ENCODE results near the gene CASZ1.

The CASZ1 gene

GRCh38 chr1:10791105-10791951 lies 5.1 kb downstream of the CASZ1 start:
- FAIRE-seq: no peak

- FAIRE-seq: no peak
Observed at GRCh38 chr1:10789803-10790702, 6.4 kb downstream of the CASZ1 start.

- no peak for FAIRE-seq
Observed at GRCh38 chr1:10789047-10789791, 7.2 kb downstream of the CASZ1 start.

GRCh38 chr1:10788592-10789006 lies 7.8 kb downstream of the CASZ1 start:
- no peak for FAIRE-seq

- FAIRE-seq: no peak
Observed at GRCh38 chr1:10787286-10787685, 9.2 kb downstream of the CASZ1 start.

GRCh38 chr1:10785728-10786638 lies 10.5 kb downstream of the CASZ1 start:
- FAIRE-seq: no peak

GRCh38 chr1:10784998-10785727 lies 11.3 kb downstream of the CASZ1 start:
- no peak for FAIRE-seq

- no peak for FAIRE-seq
Observed at GRCh38 chr1:10782491-10783244, 13.8 kb downstream of the CASZ1 start.

GRCh38 chr1:10781137-10781536 lies 15.3 kb downstream of the CASZ1 start:
- FAIRE-seq: no peak

- no peak for FAIRE-seq
Observed at GRCh38 chr1:10779841-10780240, 16.6 kb downstream of the CASZ1 start.

- no peak for FAIRE-seq
Observed at GRCh38 chr1:10779201-10779600, 17.2 kb downstream of the CASZ1 start.

GRCh38 chr1:10778640-10779039 lies 17.8 kb downstream of the CASZ1 start:
- no peak for FAIRE-seq

GRCh38 chr1:10777749-10778574 lies 18.5 kb downstream of the CASZ1 start:
- no peak for FAIRE-seq

GRCh38 chr1:10776190-10776905 lies 20.1 kb downstream of the CASZ1 start:
- FAIRE-seq: no peak

- FAIRE-seq: no peak
Observed at GRCh38 chr1:10775763-10776162, 20.7 kb downstream of the CASZ1 start.

- FAIRE-seq: no peak
Observed at GRCh38 chr1:10774615-10775310, 21.7 kb downstream of the CASZ1 start.

- FAIRE-seq: no peak
Observed at GRCh38 chr1:10773851-10774614, 22.4 kb downstream of the CASZ1 start.
